Neural progenitor cell (in vitro differentiated cells): ENCODE measurements around the gene MOSMO.

Source experiments
- CTCF ChIP-seq: fragments of 200-600 bp; sonication (generic); IDR thresholded peaks from 2 replicates; pipeline ENCODE4 v1.5.1; 2017; ENCODE audit warnings: antibody characterized with exemption, mild to moderate bottlenecking
- EZH2phosphoT487 ChIP-seq: fragments of 200-600 bp; sonication (generic); IDR thresholded peaks from 2 replicates; pipeline ENCODE4 v1.6.1; 2017; ENCODE audit warnings: antibody characterized with exemption

- TF ChIP-seq CTCF: no peak
- no peak for TF ChIP-seq EZH2phosphoT487
Observed at GRCh38 chr16:22029632-22030031, 21.7 kb downstream of the MOSMO start.
